K562 (cell line): ENCODE results near the gene FMNL2. TPM values are rescaled to one million over a fixed set of nuclear protein-coding genes. Genes with fewer than 3 reads are reported as not detected.
A peak's percentile ranks its signal among the peaks of the same experiment; 100 is the strongest.

Experiments
- ATAC-seq: fragments of 200-7000 bp; cut with Tn5 transposase; 3 replicates; pipeline ENCODE4 v1.9.1; 2020; ENCODE audit warnings: moderate library complexity
- BruUV-seq: library from RNA; stranded (reverse); fragments of 400-500 nt; replicated peaks from 2 replicates; lab custom pipeline; 2021; lab: Mats Ljungman, UMichigan
- CTCF ChIA-PET: fragments of 300-600 bp; formaldehyde crosslinking; extraction: SDS; loops from one replicate; lab custom pipeline; 2021; ENCODE audit warnings: low intra/inter-chr PET ratio; lab: Yijun Ruan, JAX
- POLR2A ChIA-PET: fragments of 300-600, 350-650 bp; sonication (Branson Sonifier 250); formaldehyde crosslinking; extraction: SDS; loops from one replicate; lab custom pipeline; 2021; ENCODE audit warnings: antibody characterized with exemption, inconsistent platforms; lab: Yijun Ruan, JAX
- DNase-seq, 4 experiments: peaks; one replicate each; pipeline versions ENCODE4 v3.0.0 to v3.0.0-alpha.2; 2011 to 2018; ENCODE audit warnings: low spot score in 3 of 4, mixed read lengths in 3 of 4; ENCODE audit errors: extremely low read depth in 1 of 4
- FAIRE-seq: peaks from 2 replicates; lab custom pipeline; 2011; peaks lifted over from hg19 to GRCh38; lab: Jason Lieb, UNC
- H2AFZ ChIP-seq: 2 replicates; pipeline ENCODE4 v1.6.0; 2011; ENCODE audit warnings: low read depth, low read length, control low read depth, inconsistent platforms
- H3K27ac ChIP-seq: fragments of 200-600 bp; 3 replicates; pipeline ENCODE4 v1.8.0; 2011; ENCODE audit warnings: low read depth, mild to moderate bottlenecking, control low read depth, inconsistent platforms, low read length, moderate library complexity, mixed read lengths; ENCODE audit errors: extremely low read depth
- H3K27me3 ChIP-seq, 2 experiments: fragments of 300-600 bp in 1 of 2; 2 replicates in 1 of 2; 3 replicates in 1 of 2; pipeline versions ENCODE4 v1.6.0 to v1.8.0; 2011; ENCODE audit warnings: inconsistent platforms in 2 of 2, low read length in 2 of 2, mild to moderate bottlenecking in 1 of 2, mixed read lengths in 1 of 2, moderate library complexity in 1 of 2; ENCODE audit not compliant: control insufficient read depth in 2 of 2, insufficient read depth in 2 of 2
- H3K36me3 ChIP-seq: fragments of 300-600 bp; 3 replicates; pipeline ENCODE4 v1.8.0; 2011; ENCODE audit warnings: mild to moderate bottlenecking, low read length, inconsistent platforms; ENCODE audit not compliant: control insufficient read depth, insufficient read depth
- H3K4me1 ChIP-seq, 2 experiments: fragments of 200-600 bp in 1 of 2; replicated peaks in 1 of 2; 2 replicates in 1 of 2; 3 replicates in 1 of 2; pipeline versions ENCODE4 v1.5.1 to v1.8.0; 2011; ENCODE audit warnings: inconsistent platforms in 2 of 2, low read length in 2 of 2, mild to moderate bottlenecking in 1 of 2, mixed read lengths in 1 of 2, moderate library complexity in 1 of 2; ENCODE audit not compliant: control insufficient read depth in 2 of 2, insufficient read depth in 2 of 2
- H3K4me2 ChIP-seq: 2 replicates; pipeline ENCODE4 v1.6.1; 2011; ENCODE audit warnings: low read length, control low read depth, inconsistent platforms, mixed read lengths; ENCODE audit not compliant: insufficient read depth
- H3K4me3 ChIP-seq: fragments of 200-600 bp; sonication (generic), shearing (Covaris generic); 2 replicates; pipeline ENCODE4 v1.5.1; 2016; ENCODE audit warnings: control low read depth, inconsistent platforms
- H3K79me2 ChIP-seq: fragments of 200-600 bp; 3 replicates; pipeline ENCODE4 v1.8.0; 2011; ENCODE audit warnings: low read length, inconsistent platforms; ENCODE audit not compliant: control insufficient read depth, insufficient read depth
- H3K9ac ChIP-seq, 2 experiments: 2 replicates each; pipeline versions ENCODE4 v1.6.0 to v1.6.1; 2011; ENCODE audit warnings: low read depth in 2 of 2, low read length in 2 of 2, control low read depth in 1 of 2, inconsistent platforms in 1 of 2, mild to moderate bottlenecking in 1 of 2, mixed read lengths in 1 of 2; ENCODE audit not compliant: insufficient read depth in 1 of 2
- H3K9me1 ChIP-seq: one replicate; pipeline ENCODE4 v1.6.0; 2011; ENCODE audit warnings: inconsistent platforms, mild to moderate bottlenecking, low read length, moderate library complexity; ENCODE audit not compliant: control insufficient read depth, insufficient read depth
- H3K9me3 ChIP-seq: replicated peaks from 2 replicates; pipeline ENCODE4 v1.5.1; 2011; ENCODE audit warnings: low read depth, low read length, inconsistent platforms; ENCODE audit not compliant: control insufficient read depth, insufficient read depth
- H4K20me1 ChIP-seq: replicated peaks from 2 replicates; pipeline ENCODE4 v1.6.1; 2011; ENCODE audit warnings: low read length, inconsistent platforms, mixed read lengths; ENCODE audit not compliant: control insufficient read depth, insufficient read depth
- CTCF ChIP-seq, 3 experiments: IDR thresholded peaks in 2 of 3; conservative IDR thresholded peaks in 1 of 3; 2 replicates each; pipeline ENCODE4 v1.5.1; 2011 to 2012; ENCODE audit warnings: low read length in 3 of 3, mild to moderate bottlenecking in 3 of 3, control low read depth in 2 of 3, improper control_type of control experiment in 1 of 3, inconsistent platforms in 1 of 3, low read depth in 1 of 3, mixed read lengths in 1 of 3, moderate library complexity in 1 of 3; ENCODE audit not compliant: insufficient read depth in 2 of 3
- DIDO1 ChIP-seq: fragments of 450-650 bp; IDR thresholded peaks from 2 replicates; pipeline ENCODE4 v1.6.1; 2016; ENCODE audit warnings: low read depth, missing biosample characterization, missing genetic modification characterization
- MXD1 ChIP-seq: fragments of 250-450 bp; sonication (Bioruptor Pico); IDR thresholded peaks from 2 replicates; pipeline ENCODE4 v1.8.0; 2021; ENCODE audit warnings: borderline replicate concordance, mild to moderate bottlenecking, moderate library complexity; ENCODE audit not compliant: poor library complexity, severe bottlenecking
- RAD21 ChIP-seq, 2 experiments: fragments of 250-450 bp in 1 of 2; fragments of 450-650 bp in 1 of 2; sonication (Bioruptor Pico) in 1 of 2; formaldehyde crosslinking in 1 of 2; IDR thresholded peaks in 1 of 2; conservative IDR thresholded peaks in 1 of 2; 2 replicates each; pipeline versions ENCODE4 v1.4.0 to v1.8.0; 2020 to 2022; ENCODE audit warnings: mild to moderate bottlenecking in 2 of 2, moderate library complexity in 1 of 2
- WGBS: fragments of 100-300 bp; shearing (Covaris generic); methylation state at CpG from one replicate; pipeline ENCODE4 v1.1.6; 2016; ENCODE audit warnings: low coverage, mixed read lengths; ENCODE audit not compliant: insufficient coverage; ENCODE audit errors: missing lambda C conversion rate; 5-methylcytosine and 5-hydroxymethylcytosine counted together
- in situ Hi-C: fragments of 300-500 bp; cut with MboI; formaldehyde crosslinking; loops from 4 replicates; pipeline ENCODE4 v1.15.0; 2018; ENCODE audit warnings: inconsistent platforms, mixed read lengths
- intact Hi-C: fragments of 100-400 bp; cut with micrococcal nuclease; formaldehyde crosslinking; loops from 2 replicates; pipeline ENCODE4 v1.14.2; 2022
- polyA plus RNA-seq, 8 experiments: library from polyadenylated mRNA; depleted of rRNA in 4 of 8; stranded (reverse) in 5 of 8; unstranded in 3 of 8; fragments of >200 nt; fragmentation: Nextera tagmentation in 2 of 8; fragmentation: Illumina TruSeq in 1 of 8; extraction: Ambion mirVana in 2 of 8; extraction: Trizol in 1 of 8; gene quantifications; 2 replicates each; pipeline versions ENCODE4 v1.2.1 to v1.2.3, GENCODE V29; 2011 to 2014; ENCODE audit warnings: inconsistent platforms in 1 of 8, missing spikeins in 1 of 8
- total RNA-seq, 7 experiments: library from RNA; depleted of rRNA in 6 of 7; stranded (reverse); fragments of >200 nt in 6 of 7; fragmentation: Illumina TruSeq in 2 of 7; extraction: Trizol in 2 of 7; gene quantifications; 2 replicates each; pipeline versions ENCODE4 v1.2.1 to v1.2.3, GENCODE V29; 2011 to 2021; ENCODE audit warnings: low replicate concordance in 1 of 7

The FMNL2 gene
- total and polyA plus RNA-seq, 9 of the 15 experiments (the other 6 are each of a cell fraction or from before 2014, with no cell fraction given) = 0.15 to 0.49 (median 0.24) TPM; not detected in 1

- no peak for TF ChIP-seq MXD1 (CRISPR knock-in tag)
Observed at GRCh38 chr2:152553518-152553917, 218.5 kb downstream of the FMNL2 start (continued).

- no peaks in the 10 kb centered on the region for H3K9me3 ChIP-seq
- no peaks in the 10 kb centered on the region for H3K79me2 ChIP-seq
- intact Hi-C loops (no loop called here), in situ Hi-C loops (no loop called here)
- 0% methylated on average over 2 of the region's 2 CpGs for WGBS
- no peak overlapping the region for H2AFZ ChIP-seq
- POLR2A ChIA-PET = no interaction called here
- no peaks in the 10 kb centered on the region for H3K4me1 ChIP-seq
- DNase-seq (no peak), ATAC-seq (no peak), FAIRE-seq (no peak)
- no peak overlapping the region for H3K4me2 ChIP-seq
- BruUV-seq = no TSS peak
- TF ChIP-seq DIDO1 (tag) (no peak), CTCF (IDR thresholded peaks at IDR 0.05 in 2 of 3, conservative IDR thresholded peaks at IDR 0.05 in 1 of 3; ENCODE audit: insufficient read depth in 2 of 3, low read depth in 1 of 3, low read length in 3 of 3) (peak in 2 of 3 experiments; percentile 11 to 18; a peak in 2 of 6 replicates), RAD21 (CRISPR knock-in tag; conservative IDR thresholded peaks at IDR 0.05 in 1 of 2, IDR thresholded peaks at IDR 0.05 in 1 of 2) (0 out of 4 replicates have a peak, but pooled peaks of 1 of the 2 experiments have one; percentile 11)
- no peak overlapping the region for H3K4me3 ChIP-seq
- peaks cover 0 to 2% of the 10 kb centered on the region in 2 experiments; a peak in 2 of 5 replicates for H3K27me3 ChIP-seq
- no peaks in the 10 kb centered on the region for H4K20me1 ChIP-seq
- no peaks in the 10 kb centered on the region for H3K9me1 ChIP-seq
- CTCF ChIA-PET = no interaction called here
- H3K27ac ChIP-seq = no peak overlapping the region
- H3K9ac ChIP-seq = no peak overlapping the region
- no peaks in the 10 kb centered on the region for H3K36me3 ChIP-seq
Observed at GRCh38 chr2:152555048-152555447, 220.1 kb downstream of the FMNL2 start.
